Measurements from ENCODE around the gene GRIK3.
"Not testable (repeated sequence)": the region's sequence is repeated elsewhere in the genome, so short reads cannot be mapped to it uniquely, and the experiment has no call there.

Gene GRIK3

GRCh38 chr1:36900128-36900527 is 134.2 kb downstream of the GRIK3 start:
- Histone ChIP-seq H3K27me3 (ENCODE audit: control insufficient read depth in 1 of 2, insufficient read depth in 2 of 2, low read length in 2 of 2) (no peaks in the 10 kb centered on the region), H3K9me3 (ENCODE audit: control insufficient read depth in 1 of 2, low read length in 2 of 2) (peaks cover 3 to 6% of the 10 kb centered on the region in 2 donors), H3K36me3 (ENCODE audit: control insufficient read depth in 1 of 2, insufficient read depth in 2 of 2, low read length in 2 of 2) (no peaks in the 10 kb centered on the region), H3K4me3 (ENCODE audit: low read depth in 1 of 2, low read length in 2 of 2) (no peak overlapping the region), H3K4me1 (ENCODE audit: control insufficient read depth in 1 of 2, insufficient read depth in 2 of 2, low read length in 2 of 2) (no peaks in the 10 kb centered on the region), H3K27ac (ENCODE audit: low read depth, low read length) (no peak overlapping the region), H3K9ac (ENCODE audit: low read depth in 1 of 2, low read length in 2 of 2) (no peak overlapping the region)

- H3K36me3 ChIP-seq (ENCODE audit: control insufficient read depth in 1 of 2, insufficient read depth in 2 of 2, low read length in 2 of 2), result not testable (repeated sequence)
Measured at GRCh38 chr1:36897813-36898212, 136.5 kb downstream of the GRIK3 start.

DNA sequence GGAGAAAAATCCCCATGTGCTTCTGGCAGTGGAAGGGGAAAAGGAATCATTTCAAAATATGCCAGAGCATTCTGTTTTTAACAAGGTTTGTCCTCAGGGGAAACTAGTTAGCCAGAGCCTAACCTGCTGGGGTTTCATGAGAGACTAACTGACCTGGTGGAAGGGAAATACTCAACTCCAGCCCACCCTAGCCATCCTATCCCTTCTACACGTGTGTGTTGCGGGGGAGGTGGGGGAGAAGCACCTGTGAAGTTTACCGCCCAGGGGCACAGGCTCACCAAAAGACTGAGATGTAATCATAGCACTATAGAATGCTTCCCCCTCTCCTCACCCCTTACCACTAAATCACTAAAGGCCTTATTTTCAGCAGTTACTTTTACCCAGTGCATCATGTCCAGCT is 139.5 kb downstream of the GRIK3 start:
- peaks cover 3 to 6% of the 10 kb centered on the region in 2 donors for H3K9me3 ChIP-seq (ENCODE audit: control insufficient read depth in 1 of 2, low read length in 2 of 2)
- H3K36me3 ChIP-seq (ENCODE audit: control insufficient read depth in 1 of 2, insufficient read depth in 2 of 2, low read length in 2 of 2), result no peaks in the 10 kb centered on the region
- no peak overlapping the region for H3K9ac ChIP-seq (ENCODE audit: low read depth in 1 of 2, low read length in 2 of 2)
- H3K4me3 ChIP-seq (ENCODE audit: low read depth in 1 of 2, low read length in 2 of 2), result no peak overlapping the region
- H3K27ac ChIP-seq (ENCODE audit: low read depth, low read length), result no peak overlapping the region
- H3K27me3 ChIP-seq (ENCODE audit: control insufficient read depth in 1 of 2, insufficient read depth in 2 of 2, low read length in 2 of 2), result peaks cover 0 to 3% of the 10 kb centered on the region in 2 donors
- no peaks in the 10 kb centered on the region for H3K4me1 ChIP-seq (ENCODE audit: control insufficient read depth in 1 of 2, insufficient read depth in 2 of 2, low read length in 2 of 2)

More at GRCh38 chr1:36897813-36898212, 136.5 kb downstream of the GRIK3 start:
- H3K27ac ChIP-seq (ENCODE audit: low read depth, low read length); H3K27me3 ChIP-seq (ENCODE audit: control insufficient read depth in 1 of 2, insufficient read depth in 2 of 2, low read length in 2 of 2); H3K9ac ChIP-seq (ENCODE audit: low read depth in 1 of 2, low read length in 2 of 2); H3K4me1 ChIP-seq (ENCODE audit: control insufficient read depth in 1 of 2, insufficient read depth in 2 of 2, low read length in 2 of 2); H3K9me3 ChIP-seq (ENCODE audit: control insufficient read depth in 1 of 2, low read length in 2 of 2); H3K4me3 ChIP-seq (ENCODE audit: low read depth in 1 of 2, low read length in 2 of 2): not testable (repeated sequence)

- Histone ChIP-seq H3K4me1 (ENCODE audit: control insufficient read depth in 1 of 2, insufficient read depth in 2 of 2, low read length in 2 of 2) (no peaks in the 10 kb centered on the region), H3K27me3 (ENCODE audit: control insufficient read depth in 1 of 2, insufficient read depth in 2 of 2, low read length in 2 of 2) (peaks cover 0 to 3% of the 10 kb centered on the region in 2 donors), H3K36me3 (ENCODE audit: control insufficient read depth in 1 of 2, insufficient read depth in 2 of 2, low read length in 2 of 2) (no peaks in the 10 kb centered on the region), H3K9me3 (ENCODE audit: control insufficient read depth in 1 of 2, low read length in 2 of 2) (no peaks in the 10 kb centered on the region), H3K27ac (ENCODE audit: low read depth, low read length) (no peak overlapping the region), H3K4me3 (ENCODE audit: low read depth in 1 of 2, low read length in 2 of 2) (no peak overlapping the region), H3K9ac (ENCODE audit: low read depth in 1 of 2, low read length in 2 of 2) (no peak overlapping the region)
Measured at GRCh38 chr1:36890776-36891175, 143.5 kb downstream of the GRIK3 start.

- Histone ChIP-seq H3K27me3 (ENCODE audit: control insufficient read depth in 1 of 2, insufficient read depth in 2 of 2, low read length in 2 of 2) (peaks cover 0 to 3% of the 10 kb centered on the region in 2 donors), H3K36me3 (ENCODE audit: control insufficient read depth in 1 of 2, insufficient read depth in 2 of 2, low read length in 2 of 2) (no peaks in the 10 kb centered on the region), H3K9ac (ENCODE audit: low read depth in 1 of 2, low read length in 2 of 2) (no peak overlapping the region), H3K9me3 (ENCODE audit: control insufficient read depth in 1 of 2, low read length in 2 of 2) (no peaks in the 10 kb centered on the region), H3K4me3 (ENCODE audit: low read depth in 1 of 2, low read length in 2 of 2) (no peak overlapping the region), H3K4me1 (ENCODE audit: control insufficient read depth in 1 of 2, insufficient read depth in 2 of 2, low read length in 2 of 2) (no peaks in the 10 kb centered on the region), H3K27ac (ENCODE audit: low read depth, low read length) (no peak overlapping the region)
Measured at GRCh38 chr1:36889478-36890226, 144.7 kb downstream of the GRIK3 start.

- Histone ChIP-seq H3K4me3 (ENCODE audit: low read depth in 1 of 2, low read length in 2 of 2) (no peak overlapping the region), H3K9ac (ENCODE audit: low read depth in 1 of 2, low read length in 2 of 2) (no peak overlapping the region), H3K4me1 (ENCODE audit: control insufficient read depth in 1 of 2, insufficient read depth in 2 of 2, low read length in 2 of 2) (no peaks in the 10 kb centered on the region), H3K27me3 (ENCODE audit: control insufficient read depth in 1 of 2, insufficient read depth in 2 of 2, low read length in 2 of 2) (no peaks in the 10 kb centered on the region), H3K36me3 (ENCODE audit: control insufficient read depth in 1 of 2, insufficient read depth in 2 of 2, low read length in 2 of 2) (no peaks in the 10 kb centered on the region), H3K9me3 (ENCODE audit: control insufficient read depth in 1 of 2, low read length in 2 of 2) (no peaks in the 10 kb centered on the region), H3K27ac (ENCODE audit: low read depth, low read length) (no peak overlapping the region)
Measured at GRCh38 chr1:36888811-36889477, 145.4 kb downstream of the GRIK3 start.

DNA sequence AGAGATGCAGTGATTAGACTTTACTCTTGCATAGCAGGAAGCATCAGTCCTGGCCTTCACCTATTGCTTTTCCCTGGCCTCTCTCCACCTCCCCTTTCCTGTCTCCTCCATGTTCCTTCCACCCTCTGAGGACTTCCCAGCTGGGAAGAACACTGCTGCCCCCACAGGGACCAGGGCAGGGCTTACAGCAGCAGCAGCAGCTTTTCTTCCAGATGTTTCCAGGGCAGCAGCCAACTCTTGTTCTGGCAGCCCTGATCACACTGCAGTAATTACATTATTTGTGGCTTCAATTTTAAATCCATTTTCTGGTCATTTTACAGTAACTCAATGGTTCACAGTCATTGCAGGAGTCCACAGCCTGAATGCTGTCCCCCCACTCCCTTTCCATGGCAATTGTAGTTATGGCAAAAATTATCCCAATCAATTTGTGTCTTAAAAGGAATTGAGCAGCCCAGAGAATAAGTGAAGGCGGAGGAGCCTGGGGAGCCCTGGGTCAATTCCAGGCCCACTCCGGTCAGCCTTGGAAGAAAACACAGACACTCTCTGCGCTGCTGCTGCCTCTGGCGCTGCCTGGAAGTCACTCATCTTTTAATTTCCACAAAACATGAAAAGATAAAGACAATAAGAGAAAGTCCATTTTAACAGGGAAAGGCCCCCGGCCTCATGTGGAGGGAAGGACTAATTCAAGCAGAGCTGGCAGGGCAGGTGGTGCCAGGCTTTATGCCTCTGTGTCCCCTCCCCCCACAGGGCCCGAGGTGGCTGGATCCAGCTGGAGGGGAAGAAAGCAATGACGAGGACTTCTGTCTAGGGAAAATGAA is 148.6 kb downstream of the GRIK3 start:
- H3K36me3 ChIP-seq (ENCODE audit: control insufficient read depth in 1 of 2, insufficient read depth in 2 of 2, low read length in 2 of 2), result no peaks in the 10 kb centered on the region
- no peaks in the 10 kb centered on the region for H3K27me3 ChIP-seq (ENCODE audit: control insufficient read depth in 1 of 2, insufficient read depth in 2 of 2, low read length in 2 of 2)
- H3K4me1 ChIP-seq (ENCODE audit: control insufficient read depth in 1 of 2, insufficient read depth in 2 of 2, low read length in 2 of 2), result no peaks in the 10 kb centered on the region
- H3K4me3 ChIP-seq (ENCODE audit: low read depth in 1 of 2, low read length in 2 of 2), result no peak overlapping the region
- H3K9me3 ChIP-seq (ENCODE audit: control insufficient read depth in 1 of 2, low read length in 2 of 2), result no peaks in the 10 kb centered on the region
- no peak overlapping the region for H3K27ac ChIP-seq (ENCODE audit: low read depth, low read length)
- H3K9ac ChIP-seq (ENCODE audit: low read depth in 1 of 2, low read length in 2 of 2), result no peak overlapping the region

GRCh38 chr1:36884801-36885200 is 149.5 kb downstream of the GRIK3 start:
- no peak overlapping the region for H3K4me3 ChIP-seq (ENCODE audit: low read depth in 1 of 2, low read length in 2 of 2)
- H3K9ac ChIP-seq (ENCODE audit: low read depth in 1 of 2, low read length in 2 of 2), result no peak overlapping the region
- no peaks in the 10 kb centered on the region for H3K27me3 ChIP-seq (ENCODE audit: control insufficient read depth in 1 of 2, insufficient read depth in 2 of 2, low read length in 2 of 2)
- H3K27ac ChIP-seq (ENCODE audit: low read depth, low read length), result no peak overlapping the region
- H3K4me1 ChIP-seq (ENCODE audit: control insufficient read depth in 1 of 2, insufficient read depth in 2 of 2, low read length in 2 of 2), result no peaks in the 10 kb centered on the region
- H3K9me3 ChIP-seq (ENCODE audit: control insufficient read depth in 1 of 2, low read length in 2 of 2), result no peaks in the 10 kb centered on the region
- H3K36me3 ChIP-seq (ENCODE audit: control insufficient read depth in 1 of 2, insufficient read depth in 2 of 2, low read length in 2 of 2), result no peaks in the 10 kb centered on the region

DNA sequence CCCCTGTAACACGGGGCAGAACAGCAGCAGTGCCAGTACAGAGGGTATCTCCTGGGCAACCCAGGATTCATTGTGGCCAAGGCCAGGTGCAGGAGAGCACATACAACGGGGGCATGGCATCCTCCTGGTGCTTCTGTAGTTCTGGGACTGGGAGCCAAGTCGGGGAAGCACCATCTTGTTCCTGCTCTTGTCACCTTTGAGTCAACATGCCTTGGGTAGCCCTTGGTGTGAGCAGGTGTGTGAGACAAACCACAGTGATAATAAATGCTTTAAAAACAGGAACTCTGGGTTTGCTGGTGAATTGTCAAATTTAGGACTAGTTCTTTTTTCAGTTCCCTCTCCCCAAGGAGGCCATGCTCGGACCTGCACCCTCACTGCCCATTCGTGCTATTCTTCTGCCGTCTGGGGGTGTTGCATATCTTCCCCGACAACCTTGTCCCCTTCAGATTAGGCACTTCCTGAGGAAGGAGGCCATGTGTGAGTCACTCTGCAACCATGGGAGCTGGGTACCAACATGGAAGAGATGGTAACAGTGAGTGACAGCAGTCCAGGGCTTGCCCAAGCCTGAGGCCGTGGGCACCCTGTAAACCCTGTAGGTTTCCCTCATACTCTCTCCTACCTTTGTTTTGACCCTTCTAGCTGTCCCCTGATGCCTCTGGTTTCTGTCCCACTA is 150.2 kb downstream of the GRIK3 start:
- Histone ChIP-seq H3K9ac (ENCODE audit: low read depth in 1 of 2, low read length in 2 of 2) (no peak overlapping the region), H3K4me1 (ENCODE audit: control insufficient read depth in 1 of 2, insufficient read depth in 2 of 2, low read length in 2 of 2) (no peaks in the 10 kb centered on the region), H3K9me3 (ENCODE audit: control insufficient read depth in 1 of 2, low read length in 2 of 2) (no peaks in the 10 kb centered on the region), H3K27me3 (ENCODE audit: control insufficient read depth in 1 of 2, insufficient read depth in 2 of 2, low read length in 2 of 2) (no peaks in the 10 kb centered on the region), H3K27ac (ENCODE audit: low read depth, low read length) (no peak overlapping the region), H3K36me3 (ENCODE audit: control insufficient read depth in 1 of 2, insufficient read depth in 2 of 2, low read length in 2 of 2) (no peaks in the 10 kb centered on the region), H3K4me3 (ENCODE audit: low read depth in 1 of 2, low read length in 2 of 2) (no peak overlapping the region)
